ENCODE data around the gene ADCY10. TPM values are rescaled to one million over a fixed set of nuclear protein-coding genes. Genes with fewer than 3 reads are reported as not detected.

The ADCY10 gene
- total RNA-seq, 1 experiment from 2014 or later, result 0.10 TPM

GRCh38 chr1:167912294-167912693 lies 1.6 kb downstream of the ADCY10 start:
- TF ChIP-seq SIN3A (IDR thresholded peaks at IDR 0.05; ENCODE audit: borderline replicate concordance, insufficient read depth, low read depth, low read length), result no peak
- TF ChIP-seq CTCF (IDR thresholded peaks at IDR 0.05), result no peak
- TF ChIP-seq TCF7L2 (IDR thresholded peaks at IDR 0.05; ENCODE audit: low read depth, low read length), result no peak
- TF ChIP-seq REST (IDR thresholded peaks at IDR 0.05; ENCODE audit: insufficient read depth in 1 of 2, low read depth in 2 of 2, low read length in 1 of 2), result no peak
- TF ChIP-seq POLR2AphosphoS5 (IDR thresholded peaks at IDR 0.05; ENCODE audit: low read depth, low read length), result no peak
- no peaks in the 10 kb centered on the region; the same call in none of the 2 replicates for H3K36me3 ChIP-seq (ENCODE audit: control insufficient read depth, insufficient read depth, low read length)
- ChIA-PET CTCF (no interaction called here), POLR2A (no interaction called here)
- ATAC-seq (no peak), DNase-seq (ENCODE audit: low read depth, low spot score) (no peak)
- H3K9me3 ChIP-seq (ENCODE audit: control insufficient read depth, insufficient read depth, low read depth, low read length), result peaks cover 11% of the 10 kb centered on the region; the same call in 1 of the 2 replicates
- in situ Hi-C loops (cut with HindIII; ENCODE audit: low pct_unique_long_range_greater_than_20kb, low sequenced_read_pairs), result no loop called here
- H3K27ac ChIP-seq (ENCODE audit: low read length), result no peak overlapping the region
- no peaks in the 10 kb centered on the region for H3K4me1 ChIP-seq (ENCODE audit: control insufficient read depth, insufficient read depth, low read length)
- intact Hi-C loops (cut with micrococcal nuclease; ENCODE audit: unreplicated experiment), result no loop called here
- H3K4me3 ChIP-seq (ENCODE audit: low read depth in 2 of 2, low read length in 2 of 2), result no peak overlapping the region
- no TSS peak for BruUV-seq (replicated peaks)
- H3K27me3 ChIP-seq (ENCODE audit: control insufficient read depth, insufficient read depth, low read length), result no peaks in the 10 kb centered on the region

- DNase-seq (ENCODE audit: low read depth, low spot score), result no peak
- intact Hi-C loops (cut with micrococcal nuclease; ENCODE audit: unreplicated experiment), result no loop called here
- ATAC-seq, result no peak
- peaks cover 11% of the 10 kb centered on the region; the same call in 1 of the 2 replicates for H3K9me3 ChIP-seq (ENCODE audit: control insufficient read depth, insufficient read depth, low read depth, low read length)
- TF ChIP-seq CTCF (IDR thresholded peaks at IDR 0.05) (no peak), REST (IDR thresholded peaks at IDR 0.05; ENCODE audit: insufficient read depth in 1 of 2, low read depth in 2 of 2, low read length in 1 of 2) (no peak)
- H3K4me1 ChIP-seq (ENCODE audit: control insufficient read depth, insufficient read depth, low read length), result no peaks in the 10 kb centered on the region
- ChIA-PET POLR2A (no interaction called here), CTCF (no interaction called here)
- H3K4me3 ChIP-seq (ENCODE audit: low read depth in 2 of 2, low read length in 2 of 2), result no peak overlapping the region
- no TSS peak for BruUV-seq (replicated peaks)
- H3K36me3 ChIP-seq (ENCODE audit: control insufficient read depth, insufficient read depth, low read length), result no peaks in the 10 kb centered on the region; the same call in 1 of the 2 replicates
- no peak overlapping the region for H3K27ac ChIP-seq (ENCODE audit: low read length)
- H3K27me3 ChIP-seq (ENCODE audit: control insufficient read depth, insufficient read depth, low read length), result no peaks in the 10 kb centered on the region
- in situ Hi-C loops (cut with HindIII; ENCODE audit: low pct_unique_long_range_greater_than_20kb, low sequenced_read_pairs), result no loop called here
These were observed 2.5 kb downstream of the ADCY10 start for GRCh38 chr1:167911413-167911812.
